GM18861 (cell line): ENCODE data around the gene GLRX2.

Experiments
- ATAC-seq: cut with Tn5 transposase; IDR thresholded peaks from one replicate; pipeline ENCODE4 v1.9.1; 2021; ENCODE audit not compliant: unreplicated experiment

The GLRX2 gene

DNA sequence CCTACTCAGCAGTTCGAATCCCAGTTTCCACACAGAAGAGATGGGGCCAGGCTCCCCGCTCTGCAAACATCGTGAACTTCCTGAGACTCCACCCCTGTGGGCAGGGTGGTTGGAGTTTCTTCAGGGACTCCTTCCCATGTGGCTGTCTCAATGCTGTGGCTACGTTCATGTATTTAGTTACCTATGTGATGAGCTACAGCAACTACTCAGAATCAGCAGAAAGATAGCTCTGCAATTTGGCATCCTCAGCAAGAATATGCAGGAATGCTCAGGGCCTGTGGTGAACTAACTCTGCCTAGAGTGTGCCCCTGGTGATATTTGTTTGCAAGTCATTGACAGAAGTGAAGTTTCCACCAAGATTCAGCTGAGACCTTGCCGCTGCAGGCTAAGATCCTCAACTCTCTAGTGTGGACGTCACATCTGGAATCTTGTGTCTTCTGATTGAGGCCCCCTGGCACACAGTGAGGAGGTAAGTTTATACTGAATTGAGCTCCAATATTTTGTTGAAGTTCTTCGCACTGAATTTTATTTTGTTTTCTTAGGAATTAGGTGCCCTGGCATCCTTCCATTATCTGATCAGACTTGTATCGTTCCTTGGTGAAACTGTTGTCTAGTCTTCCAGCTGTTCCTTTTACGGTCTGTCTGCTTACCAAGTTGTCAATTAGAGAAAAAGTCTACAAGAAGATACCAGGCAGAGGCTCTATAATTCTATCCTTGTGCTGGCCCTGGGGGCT is 8.2 kb upstream of the GLRX2 start:
- no peak for ATAC-seq

DNA sequence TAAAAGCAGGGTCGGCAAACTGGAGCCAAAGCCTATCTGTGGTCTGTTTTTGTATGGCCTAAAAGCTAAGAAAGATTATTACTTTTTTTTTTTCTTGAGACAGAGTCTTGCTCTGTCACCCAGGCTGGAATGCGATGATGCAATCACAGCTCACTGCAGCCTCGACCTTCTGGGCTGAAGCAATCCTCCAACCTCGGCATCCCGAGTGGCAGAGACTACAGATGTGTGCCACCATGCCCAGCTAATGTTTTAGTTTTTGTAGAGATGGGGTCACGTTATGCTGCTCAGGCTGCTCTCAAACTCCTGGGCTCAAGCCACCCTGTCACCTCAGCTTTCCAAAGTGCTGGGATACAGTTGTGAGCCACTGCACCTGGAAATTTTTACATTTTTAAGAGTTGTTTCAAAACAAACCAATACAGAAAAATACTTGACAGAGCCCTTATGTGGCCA is 6.5 kb upstream of the GLRX2 start:
- no peak for ATAC-seq

GRCh38 chr1:193110864-193111263 is 5.7 kb upstream of the GLRX2 start:
- ATAC-seq = no peak

DNA sequence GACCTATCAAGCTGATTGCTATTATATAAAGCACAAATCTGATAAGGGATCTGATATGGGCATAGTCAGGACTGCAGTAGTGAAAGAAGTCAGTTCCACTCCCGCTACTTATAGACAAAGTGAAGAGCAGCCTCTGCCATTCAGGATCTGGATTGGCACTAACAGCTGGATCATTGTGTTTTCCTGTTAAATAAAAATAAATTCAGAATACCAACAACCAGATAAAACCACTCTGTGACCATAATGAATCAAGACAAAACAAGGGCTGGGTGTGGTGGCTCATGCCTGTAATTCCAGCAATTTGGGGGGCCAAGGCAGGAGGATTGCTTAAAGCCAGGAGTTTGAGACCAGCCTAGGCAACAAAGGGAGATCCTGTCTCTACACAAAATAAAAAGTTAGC is 5.0 kb upstream of the GLRX2 start:
- ATAC-seq = no peak

- ATAC-seq = no peak
Measured at GRCh38 chr1:193109619-193110018, 4.4 kb upstream of the GLRX2 start.

GRCh38 chr1:193108471-193108870 is 3.3 kb upstream of the GLRX2 start:
- ATAC-seq = no peak

DNA sequence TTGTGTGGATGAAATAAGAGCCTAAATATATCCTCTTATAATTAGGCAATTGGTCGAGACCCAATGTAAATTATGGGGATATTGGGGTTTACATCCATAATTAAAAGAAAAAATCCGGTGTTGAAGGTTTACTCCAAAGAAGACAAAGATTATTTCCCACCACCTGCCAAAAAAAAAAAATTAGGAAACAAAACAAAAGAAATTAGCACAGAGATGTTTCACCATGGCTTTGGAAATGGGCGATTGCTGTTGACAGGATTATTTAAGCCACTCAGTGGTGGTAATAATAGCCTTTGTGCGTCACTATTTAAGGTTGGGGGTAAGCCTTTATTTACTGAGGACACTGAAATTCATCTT is 585 bp upstream of the GLRX2 start:
- ATAC-seq = no peak

DNA sequence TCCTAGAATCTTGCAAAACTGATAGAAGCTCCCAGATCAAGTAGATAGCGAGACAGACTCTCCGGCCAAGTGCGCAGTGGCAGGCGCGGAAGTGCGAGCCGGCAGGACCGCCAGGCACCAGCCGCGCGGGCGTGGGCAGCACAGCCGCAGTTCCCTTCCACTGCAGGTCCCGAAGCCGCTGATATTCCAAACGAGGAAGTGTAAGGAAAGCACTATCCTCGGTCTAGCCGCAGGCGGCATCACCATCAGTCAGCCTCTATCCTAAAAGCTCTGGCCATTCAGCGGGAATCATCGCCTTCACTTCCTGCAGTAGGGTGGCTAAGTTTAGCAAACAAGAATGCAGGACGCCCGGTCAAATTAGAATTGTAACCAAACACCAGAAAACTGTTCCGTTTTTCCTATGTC is 710 bp downstream of the GLRX2 start:
- peak; percentile 35 for ATAC-seq

DNA sequence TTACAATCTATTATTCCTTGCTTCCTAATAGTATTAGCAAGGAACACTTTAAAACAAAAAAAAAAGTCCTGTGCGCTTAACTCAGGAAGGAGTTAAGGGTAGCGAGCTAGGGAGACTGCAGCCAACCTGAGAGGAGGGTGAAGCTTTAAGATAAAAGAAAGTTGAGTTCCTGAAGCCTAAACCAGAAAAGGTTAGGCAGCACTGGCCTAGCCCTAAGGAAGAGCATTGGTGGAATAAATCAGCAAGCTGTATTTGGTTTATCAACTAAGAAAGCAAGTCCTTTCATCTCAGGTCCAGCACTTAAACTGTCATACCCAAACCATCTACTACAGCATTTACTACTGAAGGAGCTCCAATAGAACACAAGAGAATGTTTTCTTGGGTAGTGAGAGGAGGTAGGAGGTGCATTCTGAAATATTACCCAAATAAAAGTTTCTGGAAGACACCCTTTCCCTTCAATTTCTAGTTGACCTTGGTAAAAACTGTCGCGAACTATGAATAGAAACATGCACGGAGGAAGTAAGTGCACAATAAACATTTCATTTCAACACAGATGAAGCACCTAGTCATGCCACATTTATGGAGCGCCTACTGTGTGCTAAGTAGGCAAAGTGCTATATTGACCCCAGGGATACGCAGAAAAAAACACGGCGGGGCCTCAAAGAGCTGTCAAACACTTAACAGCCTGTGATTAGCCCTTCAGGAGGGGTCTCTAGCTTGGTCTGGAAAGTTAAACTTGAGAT is 1.3 kb downstream of the GLRX2 start:
- no peak for ATAC-seq

- no peak for ATAC-seq
Measured at GRCh38 chr1:193102662-193103061, 2.6 kb downstream of the GLRX2 start.

DNA sequence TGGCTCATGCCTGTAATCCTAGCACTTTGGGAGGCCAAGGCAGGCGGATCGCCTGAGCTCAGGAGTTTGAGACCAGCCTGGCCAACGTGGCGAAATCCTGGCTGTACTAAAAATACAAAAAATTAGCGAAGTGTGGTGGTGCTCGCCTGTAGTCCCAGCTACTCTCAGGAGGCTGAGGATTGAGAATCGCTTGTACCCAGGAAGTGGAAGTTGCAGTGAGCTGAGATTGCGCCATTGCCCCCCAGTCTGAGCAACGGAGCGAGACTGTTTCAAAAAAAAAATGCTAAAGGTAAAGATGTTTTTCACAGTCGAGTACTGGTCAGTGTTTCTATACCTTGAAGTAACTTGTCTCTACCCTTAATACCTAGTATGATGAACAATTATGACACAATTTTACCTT is 11.1 kb downstream of the GLRX2 start:
- ATAC-seq = no peak

DNA sequence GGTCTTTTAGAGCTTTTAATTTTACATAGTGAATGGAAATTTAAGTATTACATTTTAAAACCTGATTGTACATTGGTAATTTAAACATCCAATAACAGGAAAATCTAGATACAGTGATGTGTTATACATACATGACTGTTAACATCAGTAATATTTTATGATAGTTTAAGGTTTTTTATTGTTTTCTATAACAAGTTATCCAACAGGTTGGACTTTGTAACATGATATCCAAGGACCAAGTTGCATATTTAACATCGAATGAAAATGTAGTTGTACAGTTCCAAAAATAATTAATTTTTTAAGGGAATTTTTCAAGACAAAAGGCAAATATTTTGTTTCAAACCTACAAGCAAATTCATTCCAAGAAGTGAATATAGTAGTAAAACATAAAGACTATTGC is 14.3 kb downstream of the GLRX2 start:
- ATAC-seq = no peak

DNA sequence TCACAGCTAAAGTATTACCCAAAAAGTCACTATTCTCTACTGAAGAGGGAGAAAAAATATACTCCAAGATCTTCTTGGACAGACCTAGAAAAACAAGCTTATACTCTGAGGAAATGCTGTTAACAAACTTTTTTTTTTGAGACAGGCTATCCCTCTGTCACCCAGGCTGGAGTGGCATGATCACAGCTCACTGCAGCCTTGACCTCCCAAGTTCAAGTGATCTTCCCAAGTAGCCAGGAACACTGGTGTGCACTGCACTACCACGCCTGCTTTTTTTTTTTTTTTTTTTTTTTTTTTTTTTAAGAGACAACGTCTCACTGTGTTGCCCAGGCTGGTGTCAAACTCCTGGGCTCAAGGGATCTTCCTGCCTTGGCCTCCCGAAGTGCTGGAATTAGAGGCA is 17.3 kb downstream of the GLRX2 start:
- ATAC-seq = no peak

GRCh38 chr1:193086342-193086741 is 18.9 kb downstream of the GLRX2 start:
- no peak for ATAC-seq

DNA sequence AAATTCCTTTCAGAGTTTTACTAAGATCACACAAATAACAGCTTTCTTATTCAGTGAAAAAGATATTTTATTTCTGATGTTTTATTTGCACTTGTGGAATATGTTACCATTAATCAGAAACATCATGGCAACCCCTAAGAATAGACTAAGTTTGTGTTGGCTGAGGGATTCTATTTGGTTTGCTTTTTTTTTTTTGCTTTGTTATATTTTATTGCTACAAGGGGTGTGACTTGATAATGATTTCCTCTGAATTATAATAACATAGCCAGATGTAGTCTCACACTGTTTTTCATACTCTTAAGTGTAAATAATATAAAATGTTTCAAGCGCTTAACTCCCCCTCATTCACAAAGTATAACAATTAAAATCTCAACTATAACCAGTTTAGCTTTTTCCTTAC is 20.0 kb downstream of the GLRX2 start:
- no peak for ATAC-seq

DNA sequence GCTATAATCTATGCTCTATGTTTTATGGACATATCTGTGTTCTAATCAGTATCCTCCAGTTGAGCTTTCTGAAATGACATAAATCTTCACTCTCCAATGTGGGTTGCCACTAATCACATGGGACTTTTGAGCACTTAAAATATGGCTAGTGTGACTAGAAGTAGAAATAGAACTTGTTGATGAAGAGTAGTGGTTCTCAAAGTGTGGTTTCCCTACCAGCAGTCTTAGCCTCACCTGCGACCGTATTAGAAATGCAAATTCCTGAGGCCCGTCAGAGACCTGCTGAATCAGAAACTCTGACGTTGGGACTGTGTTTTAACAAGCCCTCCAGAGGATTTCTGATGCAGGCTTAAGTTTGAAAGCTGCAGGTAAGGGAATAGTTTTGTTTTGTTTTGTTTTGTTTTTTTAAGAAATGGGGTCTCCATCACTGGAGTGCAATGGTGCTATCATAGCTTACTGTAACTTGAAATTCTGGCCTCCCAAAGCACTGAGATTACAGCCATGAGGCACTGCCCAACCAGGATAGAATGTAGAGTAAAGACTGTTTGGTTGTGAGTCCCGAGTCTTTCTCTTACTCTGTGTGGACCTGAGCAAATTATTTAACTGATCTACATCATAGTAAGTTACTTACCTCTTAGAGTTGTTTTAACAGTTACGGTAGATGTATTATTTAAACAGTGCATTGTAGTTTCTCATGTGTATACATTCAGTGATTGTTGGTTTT is 21.7 kb downstream of the GLRX2 start:
- ATAC-seq = peak; percentile 88

- no peak for ATAC-seq
Measured at GRCh38 chr1:193079187-193079586, 26.0 kb downstream of the GLRX2 start.

DNA sequence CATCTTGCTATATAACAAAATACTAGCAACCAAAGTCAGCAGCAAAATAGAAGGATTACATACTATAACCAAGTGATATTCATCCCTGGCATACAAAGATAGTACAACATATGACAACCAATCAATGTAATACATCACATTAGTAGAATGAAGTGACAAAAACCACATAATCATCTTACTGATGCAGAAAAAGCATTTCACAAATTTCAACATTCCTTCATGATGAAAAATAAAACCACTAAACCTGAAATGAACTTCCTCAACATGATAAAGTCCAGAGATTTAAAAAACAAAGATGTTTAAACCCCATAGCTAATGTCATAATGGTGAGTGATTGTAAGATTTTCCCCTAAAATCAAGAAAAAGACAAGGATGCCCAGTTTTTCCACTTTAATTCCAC is 27.2 kb downstream of the GLRX2 start:
- ATAC-seq = no peak

DNA sequence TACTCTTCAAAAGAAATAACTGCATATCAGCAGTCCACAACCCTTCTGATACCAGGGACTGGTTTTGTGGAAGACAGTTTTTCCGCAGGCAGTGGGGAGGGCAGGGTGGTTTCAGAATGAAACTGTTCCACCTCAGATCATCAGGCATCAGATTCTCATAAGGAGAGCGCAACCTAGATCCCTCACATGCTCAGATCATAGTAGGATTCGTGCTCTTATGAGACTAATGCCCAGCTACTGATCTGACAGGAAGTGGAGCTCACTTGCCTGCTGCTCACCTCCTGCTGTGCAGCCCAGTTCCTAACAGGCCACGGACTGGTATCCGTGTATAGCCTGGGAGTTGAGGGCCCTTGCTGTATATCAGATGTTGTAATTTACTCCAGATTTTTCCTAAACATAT is 34.3 kb downstream of the GLRX2 start:
- ATAC-seq = peak; percentile 44

DNA sequence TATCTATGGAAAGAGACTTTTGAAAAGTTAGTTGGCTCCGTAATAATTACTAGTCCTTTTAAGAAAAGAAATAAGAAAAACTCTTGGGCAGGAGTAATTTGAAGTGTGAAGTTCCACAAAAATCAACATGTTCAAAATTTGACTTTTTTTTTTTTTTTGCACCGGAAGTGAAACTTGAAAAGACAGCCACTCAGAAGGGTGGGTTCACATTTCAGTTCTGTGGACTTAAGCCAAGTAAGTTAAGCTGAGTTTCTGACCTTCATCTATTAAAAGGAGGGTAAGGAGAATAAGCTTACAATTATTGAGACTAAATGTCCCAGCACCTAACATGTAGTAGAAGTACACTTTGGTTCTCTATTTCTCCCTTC is 34.8 kb downstream of the GLRX2 start:
- ATAC-seq = no peak

- no peak for ATAC-seq
Measured at GRCh38 chr1:193069748-193070385, 35.3 kb downstream of the GLRX2 start.

GRCh38 chr1:193068013-193068412 is 37.2 kb downstream of the GLRX2 start:
- no peak for ATAC-seq
